ENCODE measurements around the gene OGFR.

GRCh38 chr20:62831361-62831788 is 26.7 kb downstream of the OGFR start:
- TF ChIP-seq EZH2 (IDR thresholded peaks at IDR 0.05; ENCODE audit: borderline replicate concordance, insufficient read depth, low read depth, low read length, poor library complexity, severe bottlenecking) (no peak), CTCF (IDR thresholded peaks at IDR 0.05) (no peak)

All from B cell (primary cell).